ENCODE data around the gene PI4K2A. TPM values are rescaled to one million over a fixed set of nuclear protein-coding genes. Genes with fewer than 3 reads are reported as not detected.

The PI4K2A gene
- polyA plus RNA-seq, 1 donor (not counting 4 experiments of a cell fraction or from before 2014, with no cell fraction given) = 51.3 TPM

- H3K4me2 ChIP-seq (ENCODE audit: control insufficient read depth, extremely low read depth, insufficient read depth, low read depth, low read length) = no peak overlapping the region
- no peaks in the 10 kb centered on the region for H3K9me3 ChIP-seq (ENCODE audit: control insufficient read depth, low read depth, low read length)
- no peaks in the 10 kb centered on the region for H3K36me3 ChIP-seq (ENCODE audit: control insufficient read depth in 2 of 2, extremely low read depth in 1 of 2, insufficient read depth in 2 of 2, low read length in 2 of 2)
- no peak overlapping the region for H3K4me3 ChIP-seq (ENCODE audit: control insufficient read depth in 2 of 3, extremely low read depth in 1 of 3, insufficient read depth in 2 of 3, low read depth in 1 of 3, low read length in 3 of 3)
- H3K79me2 ChIP-seq (ENCODE audit: control insufficient read depth, insufficient read depth, low read length) = no peaks in the 10 kb centered on the region
- H2AFZ ChIP-seq (ENCODE audit: control insufficient read depth, low read length) = no peak overlapping the region
- H4K20me1 ChIP-seq (ENCODE audit: control insufficient read depth, extremely low read depth, insufficient read depth, low read length) = no peaks in the 10 kb centered on the region
- H3K9me1 ChIP-seq (ENCODE audit: control insufficient read depth, extremely low read depth, insufficient read depth, low read length) = peaks cover 2% of the 10 kb centered on the region
- H3K27ac ChIP-seq (ENCODE audit: control insufficient read depth, insufficient read depth, low read length) = no peak overlapping the region
- H3K27me3 ChIP-seq (ENCODE audit: control insufficient read depth, extremely low read depth, insufficient read depth, low read length) = no peaks in the 10 kb centered on the region
- dilution Hi-C loops (cut with MboI; ENCODE audit: extremely low pct_ligation_motif_present, low sequenced_read_pairs) = no loop called here
- TF ChIP-seq CTCF (optimal IDR thresholded peaks at IDR 0.05 in 1 of 3, IDR thresholded peaks at IDR 0.05 in 1 of 3, conservative IDR thresholded peaks at IDR 0.05 in 1 of 3; ENCODE audit: extremely low read depth in 1 of 3, insufficient read depth in 2 of 3, low read length in 3 of 3) (no peak), EZH2 (IDR thresholded peaks at IDR 0.05; ENCODE audit: low read length) (no peak)
- FAIRE-seq (no peak), DNase-seq (ENCODE audit: low read depth, low spot score) (no peak)
- peaks cover 9% of the 10 kb centered on the region for H3K4me1 ChIP-seq (ENCODE audit: control insufficient read depth, extremely low read depth, insufficient read depth, low read length)
- H3K9ac ChIP-seq (ENCODE audit: control insufficient read depth, extremely low read depth, insufficient read depth, low read length) = no peak overlapping the region
Observed at GRCh38 chr10:97704341-97704740, 63.9 kb downstream of the PI4K2A start.

GRCh38 chr10:97705006-97705670, 64.7 kb downstream of the PI4K2A start:
- Histone ChIP-seq H3K4me2 (ENCODE audit: control insufficient read depth, extremely low read depth, insufficient read depth, low read depth, low read length) (no peak overlapping the region), H3K9me3 (ENCODE audit: control insufficient read depth, low read depth, low read length) (no peaks in the 10 kb centered on the region), H3K4me3 (ENCODE audit: control insufficient read depth in 2 of 3, extremely low read depth in 1 of 3, insufficient read depth in 2 of 3, low read depth in 1 of 3, low read length in 3 of 3) (no peak overlapping the region), H3K79me2 (ENCODE audit: control insufficient read depth, insufficient read depth, low read length) (no peaks in the 10 kb centered on the region), H2AFZ (ENCODE audit: control insufficient read depth, low read length) (no peak overlapping the region), H3K4me1 (ENCODE audit: control insufficient read depth, extremely low read depth, insufficient read depth, low read length) (peaks cover 13% of the 10 kb centered on the region), H3K36me3 (ENCODE audit: control insufficient read depth in 2 of 2, extremely low read depth in 1 of 2, insufficient read depth in 2 of 2, low read length in 2 of 2) (no peaks in the 10 kb centered on the region), H3K27me3 (ENCODE audit: control insufficient read depth, extremely low read depth, insufficient read depth, low read length) (no peaks in the 10 kb centered on the region), H3K9ac (ENCODE audit: control insufficient read depth, extremely low read depth, insufficient read depth, low read length) (no peak overlapping the region), H4K20me1 (ENCODE audit: control insufficient read depth, extremely low read depth, insufficient read depth, low read length) (no peaks in the 10 kb centered on the region), H3K9me1 (ENCODE audit: control insufficient read depth, extremely low read depth, insufficient read depth, low read length) (peaks cover 2% of the 10 kb centered on the region), H3K27ac (ENCODE audit: control insufficient read depth, insufficient read depth, low read length) (no peak overlapping the region)
- dilution Hi-C loops (cut with MboI; ENCODE audit: extremely low pct_ligation_motif_present, low sequenced_read_pairs) = no loop called here
- FAIRE-seq (no peak), DNase-seq (ENCODE audit: low read depth, low spot score) (no peak)
- no peak for TF ChIP-seq EZH2 (IDR thresholded peaks at IDR 0.05; ENCODE audit: low read length)
- no peak for TF ChIP-seq CTCF (optimal IDR thresholded peaks at IDR 0.05 in 1 of 3, IDR thresholded peaks at IDR 0.05 in 1 of 3, conservative IDR thresholded peaks at IDR 0.05 in 1 of 3; ENCODE audit: extremely low read depth in 1 of 3, insufficient read depth in 2 of 3, low read length in 3 of 3)

All from keratinocyte (primary cell).